Neural cell (in vitro differentiated cells): Measurements from ENCODE around the gene FADS3.

Experiments used
- CTCF ChIP-seq: fragments of 450-650 bp; IDR thresholded peaks from 2 replicates; pipeline ENCODE4 v1.5.1; 2014; ENCODE audit warnings: antibody characterized with exemption, mild to moderate bottlenecking, moderate library complexity; ENCODE audit not compliant: poor library complexity, severe bottlenecking
- EP300 ChIP-seq: fragments of 450-650 bp; conservative IDR thresholded peaks from 2 replicates; pipeline ENCODE4 v1.6.1; 2014; ENCODE audit warnings: antibody characterized with exemption, mild to moderate bottlenecking, moderate library complexity; ENCODE audit not compliant: poor library complexity, severe bottlenecking
- POLR2AphosphoS5 ChIP-seq: IDR thresholded peaks from 2 replicates; pipeline ENCODE4 v1.6.1; 2012
- TAF1 ChIP-seq: IDR thresholded peaks from 2 replicates; pipeline ENCODE4 v1.6.1; 2012; ENCODE audit warnings: low read depth

- TF ChIP-seq TAF1 (no peak), EP300 (no peak), CTCF (no peak), POLR2AphosphoS5 (no peak)
These were observed 53.8 kb downstream of the FADS3 start for GRCh38 chr11:61837411-61838005.
